H7 (cell line): ENCODE data around the gene CNOT6. TPM values are rescaled to one million over a fixed set of nuclear protein-coding genes. Genes with fewer than 3 reads are reported as not detected.
"Not testable (repeated sequence)": the region's sequence is repeated elsewhere in the genome, so short reads cannot be mapped to it uniquely, and the experiment has no call there.

Experiments
- DNase-seq: peaks from one replicate; pipeline ENCODE4 v3.0.0; 2012
- H3K27me3 ChIP-seq: 2 replicates; pipeline ENCODE4 v1.6.0; 2011; ENCODE audit warnings: mild to moderate bottlenecking, low read length; ENCODE audit not compliant: control insufficient read depth, insufficient read depth
- H3K36me3 ChIP-seq: replicated peaks from 2 replicates; pipeline ENCODE4 v1.5.1; 2011; ENCODE audit warnings: low read length; ENCODE audit not compliant: control insufficient read depth, insufficient read depth
- H3K4me3 ChIP-seq: 2 replicates; pipeline ENCODE4 v1.5.1; 2011; ENCODE audit warnings: low read depth, mild to moderate bottlenecking, control low read depth, low read length, moderate library complexity; ENCODE audit not compliant: insufficient read depth
- total RNA-seq: library from RNA; depleted of rRNA; stranded (reverse); fragments of >200 nt; shearing (Covaris generic); gene quantifications from 2 replicates; pipeline ENCODE4 v1.2.3, GENCODE V29; 2014

CNOT6 gene
- total RNA-seq, 1 experiment from 2014 or later, result 11.2 TPM

GRCh38 chr5:180521101-180521500, 26.9 kb downstream of the CNOT6 start:
- Histone ChIP-seq H3K36me3 (no peaks in the 10 kb centered on the region), H3K27me3 (no peaks in the 10 kb centered on the region), H3K4me3 (no peak overlapping the region)
- DNase-seq, result no peak

DNA sequence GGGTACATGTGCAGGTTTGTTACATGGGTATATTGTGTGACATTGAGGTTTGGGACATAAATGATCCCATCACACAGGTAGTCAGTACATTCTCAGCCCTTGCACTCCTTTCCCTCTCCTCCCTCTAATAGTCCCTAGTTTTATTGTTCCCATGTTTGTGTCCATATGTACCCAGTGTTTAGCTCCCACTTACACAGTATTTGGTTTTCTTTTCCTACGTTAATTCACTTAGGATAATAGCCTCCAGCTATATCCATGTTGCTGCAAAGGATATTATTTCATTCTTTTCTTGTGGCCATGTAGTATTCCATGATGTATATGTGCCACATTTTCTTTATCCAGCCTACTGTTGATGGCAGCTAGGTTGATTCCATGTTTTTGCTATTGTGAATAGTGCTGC, 27.4 kb downstream of the CNOT6 start:
- H3K27me3 ChIP-seq, result no peaks in the 10 kb centered on the region
- no peaks in the 10 kb centered on the region for H3K36me3 ChIP-seq
- H3K4me3 ChIP-seq, result no peak overlapping the region
- no peak for DNase-seq

DNA sequence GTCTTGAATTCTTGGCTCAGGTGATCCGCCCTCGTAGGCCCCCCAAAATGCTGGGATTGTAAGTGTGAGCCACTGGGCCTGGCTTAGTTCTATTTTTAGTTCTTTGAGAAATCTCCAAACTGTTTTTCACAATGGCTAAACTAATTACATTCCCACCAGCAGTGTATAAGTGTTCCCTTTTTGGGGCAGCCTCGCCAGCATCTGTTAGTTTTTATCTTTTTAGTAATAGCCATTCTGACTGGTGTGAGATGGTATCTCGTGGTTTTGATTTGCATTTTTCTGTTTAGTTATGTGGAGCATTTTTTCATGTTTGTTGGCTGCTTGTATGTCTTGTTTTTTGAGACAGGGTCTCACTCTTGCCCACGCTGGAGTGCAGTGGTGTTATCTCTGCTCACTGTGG, 28.2 kb downstream of the CNOT6 start:
- H3K27me3 ChIP-seq, result no peaks in the 10 kb centered on the region
- H3K4me3 ChIP-seq, result no peak overlapping the region
- H3K36me3 ChIP-seq, result no peaks in the 10 kb centered on the region
- DNase-seq, result no peak

- no peak overlapping the region for H3K4me3 ChIP-seq
- H3K36me3 ChIP-seq, result no peaks in the 10 kb centered on the region
- no peaks in the 10 kb centered on the region for H3K27me3 ChIP-seq
Measured at GRCh38 chr5:180523629-180524466, 29.7 kb downstream of the CNOT6 start.

GRCh38 chr5:180525399-180525798, 31.2 kb downstream of the CNOT6 start:
- no peaks in the 10 kb centered on the region for H3K27me3 ChIP-seq
- H3K4me3 ChIP-seq, result no peak overlapping the region
- DNase-seq, result no peak
- peaks cover 2% of the 10 kb centered on the region; the same call in 1 of the 2 replicates for H3K36me3 ChIP-seq

More at GRCh38 chr5:180523629-180524466, 29.7 kb downstream of the CNOT6 start:
- DNase-seq, result no peak

DNA sequence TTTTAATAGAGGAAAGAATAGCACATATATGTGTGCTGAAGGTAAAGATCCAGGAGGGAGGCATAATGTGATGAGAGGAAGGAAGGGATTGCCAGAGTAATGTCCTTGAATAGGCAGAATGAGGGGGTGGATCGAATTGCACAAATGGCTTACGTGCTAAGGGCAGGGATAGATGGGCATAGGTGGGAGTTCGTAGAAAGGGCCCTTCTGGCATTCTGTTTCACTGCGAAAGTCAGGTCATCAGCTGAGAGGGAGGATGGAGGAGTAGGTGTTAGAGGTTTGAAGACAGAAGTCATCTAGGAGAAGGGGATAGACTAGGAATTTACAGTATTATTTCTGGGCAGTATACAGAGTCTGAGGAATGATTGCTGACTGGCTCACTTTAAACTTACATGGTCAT, 32.1 kb downstream of the CNOT6 start:
- no peaks in the 10 kb centered on the region for H3K27me3 ChIP-seq
- H3K36me3 ChIP-seq, result peaks cover 2% of the 10 kb centered on the region; the same call in 1 of the 2 replicates
- H3K4me3 ChIP-seq, result no peak overlapping the region
- no peak for DNase-seq

DNA sequence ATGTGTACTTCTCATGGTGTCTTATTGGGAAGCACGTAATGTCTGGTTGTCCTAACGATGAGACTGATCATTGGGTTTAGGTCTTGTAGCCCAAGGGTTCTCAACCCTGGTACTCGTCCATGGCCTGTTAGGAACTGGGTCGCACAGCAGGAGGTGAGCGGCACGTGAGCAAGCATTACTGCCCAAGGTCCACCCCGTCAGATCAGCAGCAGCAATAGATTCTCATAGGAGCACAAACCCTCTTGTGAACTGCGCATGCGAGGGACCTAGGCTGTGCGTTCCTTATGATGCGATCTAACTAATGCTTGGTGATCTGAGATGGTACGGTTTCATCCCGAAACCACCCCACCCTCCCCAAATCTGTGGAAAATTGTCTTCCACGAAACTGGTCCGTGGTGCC, 33.5 kb downstream of the CNOT6 start:
- DNase-seq, result no peak
- peaks cover 11% of the 10 kb centered on the region for H3K36me3 ChIP-seq
- H3K4me3 ChIP-seq, result no peak overlapping the region
- no peaks in the 10 kb centered on the region for H3K27me3 ChIP-seq

GRCh38 chr5:180531036-180531585, 36.9 kb downstream of the CNOT6 start:
- not testable (repeated sequence) for H3K4me3 ChIP-seq, H3K27me3 ChIP-seq, DNase-seq
- H3K36me3 ChIP-seq, result peaks cover 15% of the 10 kb centered on the region

DNA sequence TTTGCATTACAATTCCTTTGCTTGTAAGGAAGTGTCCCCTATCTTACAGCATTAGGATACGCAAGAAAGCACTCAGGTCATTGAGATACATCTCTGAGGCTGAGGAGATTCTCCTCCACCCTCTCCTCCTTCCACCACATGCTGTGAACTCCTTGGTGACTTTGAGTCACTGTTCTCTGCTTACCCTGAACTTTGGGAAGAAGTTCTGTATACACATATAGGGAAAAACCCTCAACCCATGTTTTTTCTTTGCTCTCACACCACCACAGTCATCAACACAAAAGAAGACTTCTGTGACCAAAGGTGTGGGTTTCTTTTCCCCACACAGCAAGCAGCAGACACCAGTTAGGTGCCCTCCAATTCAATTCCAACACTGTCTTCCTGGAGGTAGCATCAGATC, 38.1 kb downstream of the CNOT6 start:
- Histone ChIP-seq H3K4me3 (no peak overlapping the region), H3K27me3 (no peaks in the 10 kb centered on the region), H3K36me3 (peaks cover 15% of the 10 kb centered on the region)
- no peak for DNase-seq

- H3K36me3 ChIP-seq, result peaks cover 15% of the 10 kb centered on the region
- H3K4me3 ChIP-seq, result no peak overlapping the region
- no peaks in the 10 kb centered on the region for H3K27me3 ChIP-seq
- DNase-seq, result no peak
Measured at GRCh38 chr5:180533845-180534244, 39.7 kb downstream of the CNOT6 start.

DNA sequence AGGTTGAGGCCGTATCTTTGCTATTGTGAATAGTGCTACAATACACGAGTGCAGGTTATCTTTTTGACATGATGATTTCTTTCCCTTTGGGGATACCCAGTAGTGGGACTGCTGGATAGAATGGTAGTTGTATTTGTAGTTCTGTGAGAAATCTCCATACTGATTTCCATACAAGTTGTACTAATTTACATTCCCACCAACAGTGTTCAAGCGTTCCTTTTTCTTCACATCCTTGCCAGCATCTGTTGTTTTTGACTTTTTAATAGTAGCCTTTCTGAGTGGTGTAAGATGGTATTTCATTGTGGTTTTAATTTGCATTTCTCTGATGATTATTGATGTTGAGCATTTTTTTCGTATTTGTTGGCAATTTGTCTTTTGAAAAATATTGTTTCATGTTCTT, 41.4 kb downstream of the CNOT6 start:
- H3K36me3 ChIP-seq, result peaks cover 13% of the 10 kb centered on the region
- H3K27me3 ChIP-seq, result no peaks in the 10 kb centered on the region
- no peak overlapping the region for H3K4me3 ChIP-seq
- no peak for DNase-seq

DNA sequence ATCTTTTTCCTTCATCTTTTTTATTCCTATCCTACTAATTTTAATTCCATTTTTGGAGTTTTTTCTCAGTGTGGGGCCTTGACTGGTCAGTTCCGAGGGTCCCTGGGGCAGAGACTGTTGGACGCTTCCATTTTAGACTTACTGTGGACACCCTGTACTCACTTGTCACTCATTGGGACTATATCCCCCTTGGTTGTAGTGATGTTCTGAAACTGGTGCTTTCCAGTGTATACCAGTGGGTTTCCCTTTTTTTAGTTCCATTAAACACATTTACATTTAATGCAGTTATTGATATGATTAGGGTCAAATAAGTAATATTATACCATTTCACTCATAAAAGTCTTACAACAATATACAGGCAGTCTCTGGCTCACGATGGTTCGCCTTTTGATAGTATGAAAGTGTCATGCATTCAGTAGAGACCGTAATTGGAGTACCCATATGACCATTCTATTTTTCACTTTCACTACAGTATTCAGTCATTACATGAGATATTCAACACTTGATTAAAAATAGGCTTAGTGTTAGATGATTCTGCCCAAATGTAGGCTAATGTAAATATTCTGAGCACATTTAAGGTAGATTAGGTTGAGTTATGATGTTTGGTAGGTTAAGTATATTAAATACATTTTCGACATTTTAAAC, 46.0 kb downstream of the CNOT6 start:
- Histone ChIP-seq H3K36me3 (no peaks in the 10 kb centered on the region; the same call in 1 of the 2 replicates), H3K27me3 (no peaks in the 10 kb centered on the region), H3K4me3 (no peak overlapping the region)
- no peak for DNase-seq

- no peak for DNase-seq
- Histone ChIP-seq H3K4me3 (no peak overlapping the region), H3K36me3 (no peaks in the 10 kb centered on the region), H3K27me3 (no peaks in the 10 kb centered on the region)
Measured at GRCh38 chr5:180541710-180542109, 47.5 kb downstream of the CNOT6 start.

DNA sequence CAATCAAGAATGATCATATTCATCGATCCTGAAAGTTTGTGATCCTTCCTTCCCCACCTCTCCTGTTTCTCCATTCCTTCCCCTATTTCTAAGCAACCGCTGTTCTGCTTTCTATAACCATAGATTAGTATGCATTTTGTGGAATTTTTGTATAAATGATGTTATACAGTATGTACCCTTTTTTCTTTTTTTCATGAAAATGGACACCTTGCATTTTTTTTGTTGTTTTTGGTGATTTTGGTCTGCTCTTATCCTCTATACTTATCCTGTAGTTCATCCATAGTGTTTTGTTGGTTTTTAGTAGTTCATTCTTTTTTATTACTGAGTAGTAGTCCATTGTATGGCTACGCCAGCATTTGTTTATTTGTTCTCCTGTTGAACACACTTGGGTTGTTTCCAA, 51.1 kb downstream of the CNOT6 start:
- H3K27me3 ChIP-seq, result no peaks in the 10 kb centered on the region
- H3K4me3 ChIP-seq, result no peak overlapping the region
- DNase-seq, result no peak
- peaks cover 3% of the 10 kb centered on the region for H3K36me3 ChIP-seq

DNA sequence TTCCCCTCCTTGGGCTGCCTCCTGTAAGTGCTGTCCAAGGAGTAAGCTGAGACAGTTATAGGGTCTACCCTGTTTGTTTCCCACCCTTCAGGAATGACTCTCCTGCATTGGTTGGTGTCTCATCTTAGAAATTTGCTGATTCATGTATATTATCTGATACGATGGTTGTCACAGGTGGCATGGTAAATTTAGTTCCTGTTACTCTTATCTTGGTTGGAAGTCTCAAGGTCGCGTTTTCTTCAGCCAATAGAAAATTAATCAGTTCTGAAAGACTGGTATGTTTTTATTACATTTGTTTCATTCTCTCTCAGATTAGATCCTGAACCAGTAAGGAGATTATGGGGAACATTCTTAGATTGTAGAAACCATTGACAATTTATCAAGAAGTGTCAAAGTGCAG, 54.4 kb downstream of the CNOT6 start:
- no peaks in the 10 kb centered on the region for H3K27me3 ChIP-seq

More for the DNA sequence above, 54.4 kb downstream of the CNOT6 start:
- no peak overlapping the region for H3K4me3 ChIP-seq
- peaks cover 8% of the 10 kb centered on the region for H3K36me3 ChIP-seq
- peak; percentile 11 for DNase-seq
